Glutamatergic neuron (in vitro differentiated cells): ENCODE results near the gene PPP2R2D. TPM values are rescaled to one million over a fixed set of nuclear protein-coding genes. Genes with fewer than 3 reads are reported as not detected.

Experiments
- DNase-seq: peaks from one replicate; pipeline ENCODE4 v3.0.0; 2022
- H3K27ac Mint-ChIP-seq: one replicate; pipeline ENCODE4 v1.8.0; 2020; ENCODE audit warnings: mild to moderate bottlenecking, mixed read lengths, inconsistent platforms; ENCODE audit not compliant: unreplicated experiment
- H3K27me3 Mint-ChIP-seq: one replicate; pipeline ENCODE4 v1.8.0; 2020; ENCODE audit warnings: mild to moderate bottlenecking, moderate library complexity, mixed read lengths, inconsistent platforms; ENCODE audit not compliant: unreplicated experiment
- H3K36me3 Mint-ChIP-seq: one replicate; pipeline ENCODE4 v1.8.0; 2020; ENCODE audit warnings: mild to moderate bottlenecking, mixed read lengths, inconsistent platforms; ENCODE audit not compliant: unreplicated experiment
- H3K4me1 Mint-ChIP-seq: one replicate; pipeline ENCODE4 v1.8.0; 2020; ENCODE audit warnings: mild to moderate bottlenecking, low read depth, mixed read lengths, inconsistent platforms; ENCODE audit not compliant: unreplicated experiment
- H3K4me3 Mint-ChIP-seq: one replicate; pipeline ENCODE4 v1.8.0; 2020; ENCODE audit warnings: mild to moderate bottlenecking, mixed read lengths, inconsistent platforms; ENCODE audit not compliant: unreplicated experiment
- H3K9me3 Mint-ChIP-seq: one replicate; pipeline ENCODE4 v1.8.0; 2020; ENCODE audit warnings: mild to moderate bottlenecking, moderate library complexity, mixed read lengths, inconsistent platforms; ENCODE audit not compliant: unreplicated experiment
- CTCF ChIP-seq: fragments of 200-600 bp; sonication (generic); IDR thresholded peaks from one replicate; pipeline ENCODE4 v1.5.0; 2021; ENCODE audit not compliant: partially characterized antibody, unreplicated experiment
- total RNA-seq: library from RNA; stranded (reverse); fragmentation: NEBNext Ultra II Directional; extraction: Animal tissue kit (Norgen Biotek cat#: 25700); gene quantifications from one replicate; pipeline ENCODE4 v1.2.1, GENCODE V29; 2021; ENCODE audit not compliant: unreplicated experiment

PPP2R2D gene
- total RNA-seq, 1 donor from 2014 or later = 42.8 TPM

- peaks cover 10% of the 10 kb centered on the region for H3K9me3 Mint-ChIP-seq
- peaks cover 5% of the 10 kb centered on the region for H3K27me3 Mint-ChIP-seq
- no peak overlapping the region for H3K4me3 Mint-ChIP-seq
- H3K36me3 Mint-ChIP-seq = peaks cover 7% of the 10 kb centered on the region
- peaks cover 29% of the 10 kb centered on the region for H3K4me1 Mint-ChIP-seq
- no peak for TF ChIP-seq CTCF
- DNase-seq = no peak
- H3K27ac Mint-ChIP-seq = no peak overlapping the region
Measured at GRCh38 chr10:131925716-131926115, 24.9 kb downstream of the PPP2R2D start.

- Mint-ChIP-seq H3K4me1 (peaks cover 25% of the 10 kb centered on the region), H3K4me3 (no peak overlapping the region), H3K9me3 (peaks cover 10% of the 10 kb centered on the region), H3K36me3 (peaks cover 7% of the 10 kb centered on the region), H3K27ac (no peak overlapping the region), H3K27me3 (peaks cover 5% of the 10 kb centered on the region)
- no peak for TF ChIP-seq CTCF
- DNase-seq = no peak
Measured at GRCh38 chr10:131926253-131926652, 25.4 kb downstream of the PPP2R2D start.

- no peak for DNase-seq
Measured at GRCh38 chr10:131926743-131927595, 26.2 kb downstream of the PPP2R2D start.

GRCh38 chr10:131928248-131929095 lies 27.7 kb downstream of the PPP2R2D start:
- Mint-ChIP-seq H3K4me3 (peak overlapping the region; percentile 39), H3K27ac (peak overlapping the region; percentile 6), H3K36me3 (peaks cover 7% of the 10 kb centered on the region), H3K4me1 (peaks cover 30% of the 10 kb centered on the region), H3K27me3 (peaks cover 5% of the 10 kb centered on the region), H3K9me3 (peaks cover 10% of the 10 kb centered on the region)
- DNase-seq = no peak
- TF ChIP-seq CTCF = no peak

More at GRCh38 chr10:131926743-131927595, 26.2 kb downstream of the PPP2R2D start:
- Mint-ChIP-seq H3K9me3 (peaks cover 10% of the 10 kb centered on the region), H3K27me3 (peaks cover 5% of the 10 kb centered on the region), H3K27ac (no peak overlapping the region), H3K4me1 (peaks cover 25% of the 10 kb centered on the region), H3K36me3 (peaks cover 7% of the 10 kb centered on the region), H3K4me3 (no peak overlapping the region)
- TF ChIP-seq CTCF = no peak
